Hepatic stellate cell (primary cell): ENCODE data around the gene STN1.

Source experiments
- DNase-seq: peaks from one replicate; pipeline ENCODE4 v3.0.0; 2011; ENCODE audit warnings: low spot score

STN1 gene

DNA sequence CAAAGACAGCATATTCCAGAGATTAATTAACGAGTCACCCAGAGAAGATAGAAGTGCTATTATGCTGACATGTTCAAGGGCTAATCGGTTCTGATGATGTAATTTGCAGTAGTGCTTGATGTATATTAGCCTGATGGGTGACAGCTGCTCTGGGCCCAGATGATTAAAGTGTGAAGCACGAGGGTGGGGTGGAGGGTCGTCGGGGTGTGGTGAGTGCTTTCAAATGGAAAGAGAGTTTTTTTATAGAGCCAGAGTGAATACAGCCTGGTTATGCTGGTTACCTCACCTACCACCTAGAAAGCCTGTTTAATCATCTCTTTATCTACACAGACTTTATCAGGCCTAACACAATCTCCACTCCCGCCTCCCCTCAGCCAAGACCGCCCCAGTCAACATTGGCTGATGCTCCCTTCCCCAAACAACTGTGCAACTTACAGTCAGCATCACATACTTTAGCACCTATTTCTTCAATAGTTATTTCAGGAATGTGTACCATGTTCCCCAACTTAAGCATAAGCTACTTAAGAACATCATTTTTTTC, 11.5 kb upstream of the STN1 start:
- DNase-seq, result no peak

DNA sequence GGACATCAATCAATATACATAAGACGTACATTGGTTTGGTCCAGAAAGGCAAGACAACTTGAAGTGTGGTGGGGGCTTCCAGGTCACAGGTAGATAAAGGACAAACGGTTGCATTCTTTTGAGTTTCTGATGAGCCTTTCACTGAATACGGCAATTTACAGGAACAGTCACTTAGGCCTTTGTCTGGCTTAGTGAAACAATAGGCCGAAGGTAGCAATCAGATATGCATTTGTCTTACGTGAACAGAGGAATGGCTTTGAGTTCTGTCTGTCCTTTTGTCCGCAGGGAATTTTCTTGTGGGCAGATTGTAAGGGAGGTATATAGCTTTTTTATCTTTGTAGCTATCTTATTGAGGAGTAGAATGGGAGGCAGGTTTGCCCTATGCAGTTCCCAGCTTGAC, 10.8 kb upstream of the STN1 start:
- DNase-seq, result no peak

DNA sequence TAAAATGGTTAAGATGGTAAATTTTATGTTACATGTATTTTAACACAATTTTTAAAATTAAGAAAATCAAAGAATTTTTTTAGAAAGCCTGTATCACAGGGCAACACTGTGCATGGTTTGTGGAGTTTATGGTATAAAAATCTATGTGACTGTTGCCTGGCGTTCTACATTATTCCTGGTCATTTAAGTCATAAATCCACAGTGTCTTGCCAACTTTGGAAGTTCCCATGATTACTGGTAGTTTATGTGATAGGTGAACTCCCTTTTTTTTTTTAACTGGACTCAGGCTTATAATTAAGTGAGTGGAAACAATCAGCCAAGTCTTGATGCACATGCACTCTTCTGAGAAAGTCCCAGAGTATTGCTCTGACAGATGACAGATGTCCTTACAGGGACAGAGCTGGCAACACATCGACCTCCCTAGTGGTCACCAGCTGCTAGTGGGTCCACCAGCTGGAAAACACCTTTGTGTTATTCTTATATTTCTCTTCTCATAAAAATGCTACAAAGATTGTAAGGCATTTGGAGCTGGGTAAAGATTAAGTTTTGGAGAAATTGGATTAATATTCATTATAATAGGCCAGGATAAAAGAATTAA, 8.8 kb upstream of the STN1 start:
- DNase-seq, result no peak

DNA sequence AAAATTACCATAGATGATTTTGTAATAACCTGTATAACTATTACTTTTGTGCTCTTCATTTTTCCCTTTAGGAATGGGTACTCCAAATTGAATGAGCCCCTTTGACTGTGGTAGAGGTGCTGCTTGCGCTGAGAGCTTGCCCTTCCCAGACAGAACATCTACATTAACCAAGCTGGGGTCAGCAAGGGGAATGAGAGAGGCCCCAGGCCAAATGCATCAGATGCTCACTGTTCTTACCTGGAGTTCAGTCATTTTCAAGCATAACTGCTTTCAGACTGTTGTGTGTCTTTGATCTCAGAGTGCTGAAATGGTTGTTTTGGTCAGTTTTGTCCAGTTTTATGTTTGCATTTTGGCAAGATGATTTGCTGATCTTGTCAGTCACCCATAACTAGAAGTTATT, 7.6 kb upstream of the STN1 start:
- no peak for DNase-seq

DNA sequence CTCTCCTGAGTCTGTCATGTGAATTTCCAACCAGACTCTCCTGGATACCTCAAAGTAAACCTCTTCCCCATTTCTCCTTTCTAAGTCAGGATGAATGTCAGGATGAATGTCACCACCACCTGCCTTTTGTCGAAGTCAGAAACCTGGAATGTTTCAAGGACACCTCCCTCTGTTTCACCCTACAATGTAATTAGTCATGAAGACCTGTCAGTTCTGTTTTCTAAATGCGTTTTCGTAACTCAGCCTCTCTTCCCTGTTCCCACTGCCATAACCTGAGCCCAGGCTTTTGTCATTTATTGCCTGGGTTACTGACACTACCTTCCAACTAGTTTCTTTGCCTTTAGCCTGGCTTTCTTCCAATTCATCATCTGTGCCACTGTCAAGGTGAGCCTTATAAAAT, 5.5 kb upstream of the STN1 start:
- DNase-seq, result no peak

DNA sequence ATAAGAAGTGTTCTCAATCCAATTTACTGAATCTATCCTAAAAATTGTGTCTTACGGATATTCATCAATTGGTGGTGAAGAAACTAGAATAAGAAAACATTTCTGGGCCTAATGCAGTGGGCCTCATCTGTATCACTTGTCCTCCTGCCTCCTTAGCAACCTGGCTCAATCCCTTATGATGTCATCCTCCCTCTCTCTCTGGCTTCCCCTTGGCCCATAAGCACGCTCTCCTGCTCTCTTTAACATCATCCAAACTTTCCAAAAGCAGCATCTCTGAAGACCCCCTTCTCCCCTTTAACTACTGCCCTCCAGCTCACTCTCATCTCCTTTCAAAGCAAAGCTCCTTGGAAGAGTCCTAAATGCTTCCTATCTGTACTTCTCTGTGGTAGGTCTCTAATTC, 4.7 kb upstream of the STN1 start:
- no peak for DNase-seq

DNA sequence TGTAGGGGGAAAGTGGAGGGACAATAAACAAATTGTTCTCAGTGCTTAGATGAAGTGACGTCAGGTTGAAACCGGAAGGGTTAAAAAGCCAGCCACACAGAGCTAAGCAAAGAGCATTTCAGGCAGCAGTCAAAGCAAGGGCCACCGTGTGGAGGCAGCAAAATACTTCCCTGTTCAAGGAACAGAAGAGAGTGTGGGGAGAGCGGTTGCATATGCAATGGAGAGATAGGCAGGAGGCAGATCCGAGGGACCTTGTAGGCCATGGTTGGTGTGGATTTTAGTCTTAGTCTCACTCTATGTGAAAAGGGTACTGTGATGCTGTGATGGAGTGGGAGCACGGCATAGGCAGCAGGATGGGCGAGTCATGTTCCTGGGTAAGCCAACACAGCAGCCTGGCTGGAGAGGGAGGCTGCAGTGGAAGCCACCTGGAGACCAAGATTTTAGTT, 3.8 kb upstream of the STN1 start:
- no peak for DNase-seq

DNA sequence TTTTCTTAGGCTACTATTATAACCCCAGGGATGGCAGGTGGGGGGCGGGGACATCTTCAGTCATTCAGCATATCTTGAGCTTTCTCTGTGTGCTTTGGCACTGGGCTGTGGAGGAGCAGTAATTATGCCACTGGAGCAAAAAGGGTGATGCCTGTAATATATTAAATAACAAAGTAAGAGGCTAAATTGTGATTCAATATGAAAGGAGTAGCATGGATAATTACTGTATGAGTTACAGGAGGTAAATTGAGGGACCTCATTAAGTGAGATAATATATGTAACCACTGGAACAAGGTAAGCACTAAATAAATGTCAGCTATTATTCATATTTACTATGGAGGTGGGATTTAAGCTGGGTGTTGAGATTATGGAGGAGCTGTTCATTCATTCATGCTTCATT, 3.3 kb upstream of the STN1 start:
- DNase-seq, result no peak

DNA sequence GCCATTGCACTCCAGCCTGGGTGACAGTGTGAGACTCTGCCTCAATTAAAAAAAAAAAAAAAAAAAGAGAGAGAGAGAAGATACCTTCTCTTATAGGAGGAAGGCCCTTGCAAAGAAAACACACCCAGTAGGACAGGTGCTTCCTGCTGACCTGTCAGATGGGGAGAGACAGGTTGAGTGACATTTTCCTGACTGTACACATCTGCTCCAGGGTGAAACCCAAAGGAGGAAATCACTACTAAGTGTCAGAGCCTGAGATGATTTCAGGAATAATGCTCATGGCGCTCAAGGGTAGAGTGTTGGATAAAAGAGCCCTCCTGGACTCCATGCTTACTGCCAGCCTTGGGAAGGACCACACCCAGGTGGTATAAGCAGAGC, 1.7 kb upstream of the STN1 start:
- DNase-seq, result no peak

DNA sequence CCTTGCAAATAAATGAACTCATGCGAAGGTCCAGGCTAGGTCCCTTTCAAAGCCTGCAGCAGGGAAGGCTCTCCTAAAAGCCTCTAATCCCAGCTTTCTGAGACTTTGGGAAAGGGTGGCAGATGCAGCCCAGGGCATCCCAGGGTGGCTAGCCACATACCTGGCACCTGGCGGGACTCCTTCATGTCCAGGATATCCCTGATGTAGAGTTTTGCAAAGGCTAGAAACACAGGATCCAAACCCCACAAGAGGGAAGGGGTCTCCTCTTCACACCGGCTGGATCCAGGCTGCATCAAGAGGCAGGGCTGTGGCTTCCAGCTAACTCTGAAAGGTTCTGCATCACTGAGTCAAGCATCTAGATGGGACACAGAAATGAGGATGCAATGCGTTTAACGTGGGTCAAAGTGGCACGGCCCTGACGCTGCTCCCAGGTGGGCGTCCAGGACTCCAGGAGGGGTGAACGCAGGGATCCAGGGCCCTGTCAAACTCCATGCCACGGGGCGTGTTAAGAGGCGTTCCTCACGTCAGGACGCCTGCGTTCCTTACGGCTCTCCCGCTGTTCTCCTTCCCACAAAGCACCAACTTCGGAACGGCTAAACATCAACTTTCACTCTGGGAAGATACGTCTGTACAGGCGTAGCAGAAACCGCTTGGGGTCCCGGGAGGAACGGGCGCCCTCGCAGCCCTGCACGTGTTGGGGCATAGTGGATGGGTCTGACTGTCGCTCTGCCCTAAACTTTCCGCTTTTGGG, 507 bp downstream of the STN1 start:
- DNase-seq, result peak; percentile 25

DNA sequence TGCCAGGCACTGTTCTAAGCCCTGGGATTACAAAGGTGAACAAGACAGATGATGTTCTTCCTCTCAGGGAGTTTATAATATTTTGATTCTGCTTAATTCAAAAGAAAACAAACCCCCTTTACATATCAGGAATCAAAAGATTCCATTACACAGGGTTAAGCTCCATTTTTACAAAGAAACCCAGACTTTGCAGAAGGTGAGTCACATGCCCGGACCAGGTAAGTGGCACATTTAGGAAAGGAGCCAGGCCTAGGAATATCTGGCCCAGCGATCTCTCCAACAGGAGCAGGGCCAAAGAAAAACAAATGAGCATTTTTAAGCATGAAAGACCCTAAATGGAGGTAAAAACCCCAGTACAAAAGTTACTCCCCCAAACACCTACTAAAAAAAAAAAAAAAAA, 1.1 kb downstream of the STN1 start:
- no peak for DNase-seq

DNA sequence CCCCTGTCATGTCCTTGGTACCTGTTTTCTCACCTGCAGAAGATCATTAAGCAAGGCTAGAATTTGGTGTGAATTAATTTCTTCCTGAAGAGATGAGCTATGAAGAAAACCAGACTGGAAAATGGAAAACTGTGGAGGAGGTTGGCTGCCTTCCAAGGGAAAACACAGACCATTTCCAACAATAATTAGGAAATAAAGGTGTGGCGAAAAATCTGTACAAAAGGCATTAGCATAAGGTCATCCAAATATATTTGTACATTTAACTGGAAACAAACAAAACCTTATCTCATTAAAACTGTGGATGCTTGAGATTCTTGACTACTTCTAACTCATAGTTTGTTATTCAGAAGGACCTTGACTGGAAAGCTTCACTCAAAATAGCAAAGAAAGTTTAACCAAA, 1.7 kb downstream of the STN1 start:
- no peak for DNase-seq

DNA sequence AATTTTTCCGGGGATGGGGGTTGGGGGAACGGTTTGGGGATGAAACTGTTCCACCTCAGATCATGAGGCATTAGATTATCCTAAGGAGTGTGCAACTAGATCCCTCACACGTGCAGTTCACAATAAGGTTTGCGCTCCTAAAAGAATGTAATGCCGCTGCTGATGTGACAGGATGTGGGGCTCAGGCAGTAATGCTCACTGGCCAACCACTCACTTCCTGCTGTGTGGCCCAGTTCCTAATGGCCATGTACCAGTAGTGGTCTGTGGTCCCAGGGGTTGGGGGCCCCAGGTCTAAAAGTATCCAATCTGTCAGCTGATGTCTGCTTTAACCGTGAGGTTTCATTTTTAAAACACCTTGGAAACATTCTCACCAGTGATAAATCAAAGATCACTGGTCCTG, 2.2 kb downstream of the STN1 start:
- DNase-seq, result no peak

DNA sequence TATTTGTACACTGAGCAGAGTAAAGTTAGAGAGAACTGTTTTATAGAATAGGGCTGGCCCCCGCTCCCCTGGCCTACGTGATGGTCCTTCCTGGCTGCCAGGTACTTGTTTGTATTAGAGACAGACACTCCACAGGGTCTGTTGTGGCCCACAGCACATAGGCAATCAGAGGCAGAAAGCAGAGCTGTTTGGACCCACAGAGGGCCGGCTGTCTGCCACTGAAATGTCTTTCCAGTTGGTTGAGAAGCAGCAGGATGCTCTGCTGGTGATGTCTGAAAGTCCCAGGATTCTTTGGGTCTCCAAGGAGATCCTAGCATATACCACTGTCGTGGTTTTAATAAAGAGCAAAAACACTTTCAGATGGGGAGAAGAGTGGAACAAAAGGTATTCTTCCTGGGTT, 5.2 kb downstream of the STN1 start:
- no peak for DNase-seq

DNA sequence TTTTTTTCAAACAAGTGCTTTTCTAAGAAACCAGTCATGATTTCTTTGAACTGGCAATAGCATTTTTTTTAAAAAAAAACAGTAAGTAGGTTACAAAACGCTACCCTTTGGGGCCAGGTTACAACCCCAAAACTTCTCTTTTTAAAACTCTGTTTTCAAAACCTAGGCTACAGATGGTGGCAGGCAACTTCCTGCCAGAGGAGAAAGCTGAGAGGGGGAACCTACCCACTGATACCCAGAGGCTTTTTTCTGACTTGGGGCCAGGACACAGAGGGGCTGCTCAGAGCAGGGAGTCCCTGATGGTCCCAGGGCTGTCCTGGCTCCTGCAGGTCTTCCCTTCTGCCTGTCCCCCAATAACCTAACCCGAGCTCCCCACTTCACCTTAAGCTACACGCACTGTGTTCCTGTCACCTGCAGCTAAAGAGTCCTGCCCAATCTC, 6.9 kb downstream of the STN1 start:
- DNase-seq, result no peak

DNA sequence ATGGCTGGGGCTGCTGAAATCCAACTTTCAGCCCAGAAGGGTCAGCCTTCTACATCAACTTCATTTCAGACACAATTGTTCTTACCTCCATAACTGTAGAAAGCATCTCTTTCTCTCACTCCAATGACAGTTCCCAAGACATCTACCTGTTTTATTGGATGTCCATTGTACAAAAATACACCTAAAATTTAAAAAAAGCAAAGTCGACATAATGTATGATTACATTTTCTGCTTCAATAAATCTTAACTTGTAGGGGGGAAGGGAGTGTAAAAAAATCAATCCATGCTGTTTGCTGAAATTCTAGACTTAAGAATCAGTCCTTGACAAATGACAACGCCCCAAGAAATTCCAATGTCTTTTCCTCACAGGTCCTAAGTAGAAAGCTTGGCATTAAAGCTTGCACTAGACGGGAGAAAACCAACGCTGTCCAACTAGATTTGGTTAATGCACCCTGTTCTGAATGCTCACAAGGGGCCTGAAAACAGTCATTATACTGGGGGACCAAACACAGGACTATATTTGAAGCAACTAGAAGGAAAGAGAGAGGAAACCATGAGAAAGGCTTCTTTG, 7.5 kb downstream of the STN1 start:
- DNase-seq, result no peak

DNA sequence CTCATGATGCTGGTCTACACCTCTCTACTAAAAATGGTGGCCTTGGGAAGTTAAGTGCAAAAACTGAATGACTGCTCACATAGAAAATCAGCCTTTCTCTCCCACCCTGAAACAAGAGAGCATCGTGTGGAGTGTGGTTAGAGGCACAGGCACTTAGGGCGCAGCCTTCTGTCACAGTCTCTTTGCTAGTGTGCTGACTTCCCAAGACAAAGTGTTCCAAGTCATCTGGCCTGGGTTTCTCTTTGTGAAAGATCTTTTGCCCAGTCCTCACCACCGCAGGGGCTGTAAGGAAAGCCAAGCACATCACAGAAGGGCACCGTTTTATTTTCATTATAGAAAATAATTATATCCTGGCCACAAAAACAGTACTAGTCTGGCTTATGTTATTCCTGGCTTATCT, 12.5 kb downstream of the STN1 start:
- no peak for DNase-seq

DNA sequence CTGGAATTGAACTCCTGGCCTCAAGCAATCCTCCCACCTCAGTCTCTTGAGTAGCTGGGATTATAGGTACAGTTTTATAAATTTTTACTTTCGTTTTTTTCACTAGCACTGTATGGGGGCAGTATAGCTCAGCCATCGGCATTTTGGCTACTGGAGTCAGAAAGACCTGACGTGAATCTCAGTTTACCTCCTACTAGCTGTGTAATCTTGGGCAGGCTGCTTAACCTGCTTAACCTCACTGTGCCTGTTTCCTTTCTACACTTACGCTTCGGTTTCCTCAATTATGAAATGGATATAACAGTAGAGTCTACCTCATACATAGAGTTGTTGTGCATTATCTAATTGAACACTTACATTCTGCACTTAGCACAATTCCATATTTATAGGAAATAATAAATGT, 16.7 kb downstream of the STN1 start:
- no peak for DNase-seq

DNA sequence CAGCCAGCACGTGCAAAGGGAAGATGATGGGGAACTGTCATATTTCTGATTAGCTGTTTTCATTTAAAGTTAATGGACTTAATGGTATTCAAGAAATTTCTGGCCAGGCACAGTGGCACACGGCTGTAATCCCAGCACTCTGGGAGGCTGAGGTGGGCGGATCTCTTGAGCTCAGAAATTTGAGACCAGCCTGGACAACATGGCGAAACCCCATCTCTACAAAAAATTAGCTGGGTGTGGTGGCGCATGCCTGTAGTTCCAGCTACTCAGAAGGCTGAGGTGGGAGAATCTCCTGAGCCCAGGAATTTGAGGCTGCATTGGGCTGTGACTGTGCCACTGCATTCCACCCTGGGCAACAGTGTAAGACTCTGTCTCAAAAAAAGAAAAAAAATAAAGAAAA, 18.7 kb downstream of the STN1 start:
- DNase-seq, result no peak

DNA sequence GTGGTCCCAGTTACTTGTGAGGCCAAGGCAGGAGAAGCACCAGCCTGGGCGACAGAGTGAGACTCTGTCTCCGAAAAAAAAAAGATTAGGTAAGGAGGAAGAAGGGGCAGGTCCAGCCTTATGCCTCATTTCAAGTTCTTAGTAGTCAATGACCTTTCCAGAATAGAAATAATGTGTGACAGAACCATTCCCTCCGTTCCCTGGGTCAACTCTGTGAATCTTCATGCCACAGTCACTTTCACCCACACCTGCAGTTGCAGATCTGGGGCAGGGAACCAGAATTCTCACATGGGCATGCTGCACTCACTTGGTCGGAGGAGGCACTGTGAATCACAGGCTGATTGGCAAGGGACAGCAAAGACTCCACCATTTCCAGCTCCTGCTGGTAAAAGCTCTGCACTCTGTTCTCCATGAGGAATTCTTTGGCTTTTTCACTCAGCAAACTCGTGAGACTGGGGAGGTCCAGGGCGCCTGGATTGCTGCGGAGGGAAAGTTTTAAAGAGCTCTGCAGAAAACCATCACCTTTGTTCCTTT, 20.7 kb downstream of the STN1 start:
- no peak for DNase-seq

DNA sequence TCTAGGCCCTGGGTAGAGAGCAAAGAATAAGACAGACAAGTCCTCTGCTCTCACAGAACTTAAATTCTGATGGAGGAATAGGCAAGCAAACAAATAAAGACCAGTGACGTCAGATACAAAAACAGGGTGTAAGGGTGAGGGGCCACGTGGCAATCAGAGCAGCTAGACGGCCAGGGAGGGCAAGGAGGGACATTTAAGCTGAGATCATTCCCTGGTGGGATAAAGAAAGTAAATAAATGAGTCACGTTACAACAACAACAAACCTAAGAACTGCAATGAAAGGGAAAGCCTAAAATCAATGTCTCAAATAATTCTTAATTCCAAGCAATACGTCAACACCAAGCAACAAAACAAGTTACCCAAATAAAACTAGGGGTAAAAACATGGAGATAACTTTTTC, 21.8 kb downstream of the STN1 start:
- DNase-seq, result no peak

DNA sequence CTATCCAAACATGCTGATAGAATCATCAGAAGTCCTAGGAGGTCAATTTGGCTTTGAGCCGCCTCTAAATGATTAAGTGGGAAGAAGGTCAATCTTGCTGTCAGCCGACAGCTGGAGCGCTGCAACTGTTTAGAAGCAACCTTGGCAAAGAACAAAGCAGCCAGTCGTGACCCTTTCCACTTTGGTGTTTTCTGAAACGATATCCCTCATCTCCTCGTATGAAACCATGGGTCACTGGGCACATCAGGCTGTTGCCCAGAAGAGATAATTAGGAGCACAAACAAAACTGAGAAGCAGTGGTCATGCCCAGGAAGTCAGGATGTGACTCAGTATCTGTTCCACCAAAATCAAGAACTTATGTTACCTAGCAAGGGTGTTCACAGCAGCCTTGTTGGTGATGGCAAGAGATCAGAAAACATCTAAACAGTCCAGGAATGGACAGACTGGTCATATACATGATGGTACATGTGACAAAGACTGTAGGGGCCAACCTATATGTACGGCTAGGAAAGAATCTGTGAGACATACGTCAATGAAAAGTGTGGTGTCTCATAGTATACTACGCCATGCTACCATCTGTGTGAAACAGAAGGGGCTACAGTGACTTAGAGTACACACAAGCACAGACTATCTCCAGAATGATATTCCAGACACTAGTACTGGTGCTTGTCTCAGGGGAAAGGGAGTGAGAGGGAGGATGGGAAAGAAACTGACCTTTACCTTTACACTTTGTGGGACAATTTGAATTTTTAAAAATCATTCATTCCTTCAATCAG, 22.4 kb downstream of the STN1 start:
- no peak for DNase-seq
